ENCODE measurements around the gene CBLN3. TPM values are rescaled to one million over a fixed set of nuclear protein-coding genes. Genes with fewer than 3 reads are reported as not detected.
A peak's percentile ranks its signal among the peaks of the same experiment; 100 is the strongest.

Gene CBLN3
- total RNA-seq, 1 experiment from 2014 or later, result 1.1 TPM

DNA sequence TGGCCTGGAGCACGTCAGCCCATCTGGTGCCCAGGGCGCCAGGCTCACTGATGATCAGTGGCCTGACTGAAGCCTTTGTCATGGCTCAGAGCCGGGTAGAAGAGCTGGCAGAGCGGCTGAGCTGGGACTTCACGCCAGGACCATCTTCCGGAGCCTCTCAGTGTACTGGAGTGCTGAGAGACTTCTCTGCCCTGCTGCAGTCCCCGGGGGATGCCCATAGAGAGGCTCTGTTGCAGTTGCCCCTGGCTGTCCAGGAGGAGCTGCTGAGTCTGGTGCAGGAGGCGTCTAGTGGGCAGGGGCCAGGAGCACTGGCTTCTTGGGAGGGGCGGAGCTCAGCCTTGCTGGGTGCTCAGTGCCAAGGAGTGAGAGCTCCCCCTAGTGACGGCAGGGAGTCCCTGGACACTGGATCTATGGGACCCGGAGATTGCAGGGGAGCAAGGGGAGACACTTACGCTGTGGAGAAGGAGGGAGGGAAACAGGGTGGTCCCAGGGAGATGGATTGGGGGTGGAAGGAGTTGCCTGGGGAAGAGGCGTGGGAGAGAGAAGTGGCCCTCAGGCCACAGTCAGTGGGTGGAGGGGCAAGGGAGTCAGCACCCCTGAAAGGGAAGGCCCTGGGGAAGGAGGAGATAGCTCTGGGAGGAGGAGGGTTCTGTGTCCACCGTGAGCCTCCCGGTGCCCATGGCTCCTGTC is 2.2 kb upstream of the CBLN3 start:
- Histone ChIP-seq H3K4me1 (ENCODE audit: low read length) (peaks cover 36% of the 10 kb centered on the region), H3K27ac (ENCODE audit: low read length) (peak overlapping the region; percentile 57), H3K9me2 (replicated peaks; ENCODE audit: insufficient read depth, low read length) (no peaks in the 10 kb centered on the region), H3K9ac (ENCODE audit: low read length) (peak overlapping the region; percentile 88), H3K36me3 (ENCODE audit: insufficient read depth, low read length) (peaks cover 21% of the 10 kb centered on the region; the same call in 1 of the 2 replicates), H4K20me1 (ENCODE audit: insufficient read depth, low read depth, low read length) (peaks cover 4% of the 10 kb centered on the region; the same call in 1 of the 2 replicates), H3K27me3 (ENCODE audit: low read length) (no peaks in the 10 kb centered on the region), H3K4me3 (ENCODE audit: low read length) (peak overlapping the region; percentile 85), H3K9me3 (ENCODE audit: low read length) (no peaks in the 10 kb centered on the region), H3K4me2 (ENCODE audit: low read depth, low read length, poor library complexity, severe bottlenecking) (peak overlapping the region; percentile 82), H3K79me2 (ENCODE audit: low read length) (peaks cover 14% of the 10 kb centered on the region), H2AFZ (ENCODE audit: low read length) (no peak overlapping the region)
- DNase-seq, result peak; percentile 99

DNA sequence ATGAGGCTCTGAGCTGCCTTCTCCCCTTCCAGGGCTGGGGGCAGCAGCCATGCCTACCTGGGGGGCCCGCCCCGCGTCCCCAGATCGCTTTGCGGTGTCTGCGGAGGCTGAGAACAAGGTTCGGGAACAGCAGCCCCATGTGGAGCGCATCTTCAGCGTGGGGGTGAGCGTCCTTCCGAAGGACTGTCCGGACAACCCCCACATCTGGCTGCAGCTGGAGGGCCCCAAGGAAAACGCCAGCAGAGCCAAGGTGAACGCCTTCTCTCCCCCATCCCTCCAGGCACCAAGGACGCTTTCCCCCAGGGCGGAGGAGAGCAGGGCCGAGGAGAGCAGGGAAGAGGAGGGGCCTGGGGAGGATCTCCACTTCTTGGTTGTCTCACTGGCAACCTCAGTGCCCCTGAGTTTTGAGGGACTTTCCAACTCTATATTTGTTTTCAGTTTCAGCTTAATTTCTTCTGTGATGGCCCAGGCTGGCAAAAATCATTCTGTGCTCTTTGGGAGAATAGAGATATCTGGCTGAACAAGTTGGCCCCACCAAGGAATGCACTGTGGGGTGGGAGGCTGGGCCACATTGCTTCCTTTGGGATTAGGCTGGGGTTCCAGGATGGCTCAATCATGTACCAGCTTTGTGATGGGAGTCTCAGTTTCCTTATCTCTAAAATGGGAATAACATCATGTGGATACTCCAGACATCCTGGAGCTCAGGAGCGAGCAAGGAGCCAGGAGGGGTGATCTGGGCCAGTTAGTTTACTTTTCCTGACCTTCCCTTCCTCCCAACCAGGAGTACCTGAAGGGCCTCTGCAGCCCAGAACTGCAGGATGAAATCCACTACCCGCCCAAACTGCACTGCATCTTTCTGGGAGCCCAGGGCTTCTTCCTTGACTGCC is 1.5 kb upstream of the CBLN3 start:
- Histone ChIP-seq H2AFZ (ENCODE audit: low read length) (no peak overlapping the region; the same call in 1 of the 2 replicates), H3K9me2 (replicated peaks; ENCODE audit: insufficient read depth, low read length) (no peaks in the 10 kb centered on the region), H3K4me2 (ENCODE audit: low read depth, low read length, poor library complexity, severe bottlenecking) (peak overlapping the region; percentile 82), H3K9ac (ENCODE audit: low read length) (peak overlapping the region; percentile 88), H3K4me3 (ENCODE audit: low read length) (peak overlapping the region; percentile 85), H3K4me1 (ENCODE audit: low read length) (peaks cover 28% of the 10 kb centered on the region), H4K20me1 (ENCODE audit: insufficient read depth, low read depth, low read length) (peaks cover 4% of the 10 kb centered on the region; the same call in 1 of the 2 replicates), H3K9me3 (ENCODE audit: low read length) (no peaks in the 10 kb centered on the region), H3K27me3 (ENCODE audit: low read length) (no peaks in the 10 kb centered on the region), H3K27ac (ENCODE audit: low read length) (peak overlapping the region; percentile 57), H3K79me2 (ENCODE audit: low read length) (peaks cover 14% of the 10 kb centered on the region), H3K36me3 (ENCODE audit: insufficient read depth, low read length) (peaks cover 21% of the 10 kb centered on the region; the same call in 1 of the 2 replicates)
- peak; percentile 73 for DNase-seq

DNA sequence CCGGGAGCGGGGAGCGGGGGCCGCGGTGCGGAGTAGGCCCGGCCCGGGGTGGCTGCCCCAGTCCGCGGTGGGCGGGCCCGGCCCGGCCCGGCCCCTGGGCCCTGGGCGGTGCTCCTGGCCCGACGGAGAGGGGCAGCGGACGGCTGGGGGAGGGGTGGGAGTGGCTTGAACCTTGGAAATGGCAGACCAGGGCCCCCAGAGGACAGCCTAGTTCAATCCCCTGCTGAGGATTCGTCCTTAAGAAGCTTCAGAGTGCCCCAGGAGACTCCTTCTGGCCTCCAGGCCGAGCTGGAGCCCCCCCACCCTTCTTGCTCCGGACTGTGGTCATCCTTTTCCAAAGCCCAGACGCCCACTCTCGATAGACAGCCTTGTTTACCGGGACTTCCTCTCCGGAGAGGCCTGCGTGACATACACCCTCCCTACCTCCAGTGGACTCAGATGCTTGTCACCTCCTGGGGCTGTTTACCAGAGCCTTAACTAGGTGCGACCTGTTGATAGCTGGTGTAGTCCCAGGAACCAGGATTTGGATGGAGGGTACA is 744 bp upstream of the CBLN3 start:
- H2AFZ ChIP-seq (ENCODE audit: low read length), result no peak overlapping the region; the same call in none of the 2 replicates
- H3K36me3 ChIP-seq (ENCODE audit: insufficient read depth, low read length), result peaks cover 21% of the 10 kb centered on the region; the same call in 1 of the 2 replicates
- H3K79me2 ChIP-seq (ENCODE audit: low read length), result peaks cover 14% of the 10 kb centered on the region
- peak; percentile 80 for DNase-seq
- H3K9me2 ChIP-seq (replicated peaks; ENCODE audit: insufficient read depth, low read length), result no peaks in the 10 kb centered on the region
- peak overlapping the region; percentile 57 for H3K27ac ChIP-seq (ENCODE audit: low read length)
- no peaks in the 10 kb centered on the region for H3K9me3 ChIP-seq (ENCODE audit: low read length)
- peak overlapping the region; percentile 88 for H3K9ac ChIP-seq (ENCODE audit: low read length)
- H3K27me3 ChIP-seq (ENCODE audit: low read length), result no peaks in the 10 kb centered on the region
- peak overlapping the region; percentile 82 for H3K4me2 ChIP-seq (ENCODE audit: low read depth, low read length, poor library complexity, severe bottlenecking)
- peaks cover 24% of the 10 kb centered on the region for H3K4me1 ChIP-seq (ENCODE audit: low read length)
- peak overlapping the region; percentile 85 for H3K4me3 ChIP-seq (ENCODE audit: low read length)
- H4K20me1 ChIP-seq (ENCODE audit: insufficient read depth, low read depth, low read length), result peaks cover 4% of the 10 kb centered on the region; the same call in 1 of the 2 replicates

DNA sequence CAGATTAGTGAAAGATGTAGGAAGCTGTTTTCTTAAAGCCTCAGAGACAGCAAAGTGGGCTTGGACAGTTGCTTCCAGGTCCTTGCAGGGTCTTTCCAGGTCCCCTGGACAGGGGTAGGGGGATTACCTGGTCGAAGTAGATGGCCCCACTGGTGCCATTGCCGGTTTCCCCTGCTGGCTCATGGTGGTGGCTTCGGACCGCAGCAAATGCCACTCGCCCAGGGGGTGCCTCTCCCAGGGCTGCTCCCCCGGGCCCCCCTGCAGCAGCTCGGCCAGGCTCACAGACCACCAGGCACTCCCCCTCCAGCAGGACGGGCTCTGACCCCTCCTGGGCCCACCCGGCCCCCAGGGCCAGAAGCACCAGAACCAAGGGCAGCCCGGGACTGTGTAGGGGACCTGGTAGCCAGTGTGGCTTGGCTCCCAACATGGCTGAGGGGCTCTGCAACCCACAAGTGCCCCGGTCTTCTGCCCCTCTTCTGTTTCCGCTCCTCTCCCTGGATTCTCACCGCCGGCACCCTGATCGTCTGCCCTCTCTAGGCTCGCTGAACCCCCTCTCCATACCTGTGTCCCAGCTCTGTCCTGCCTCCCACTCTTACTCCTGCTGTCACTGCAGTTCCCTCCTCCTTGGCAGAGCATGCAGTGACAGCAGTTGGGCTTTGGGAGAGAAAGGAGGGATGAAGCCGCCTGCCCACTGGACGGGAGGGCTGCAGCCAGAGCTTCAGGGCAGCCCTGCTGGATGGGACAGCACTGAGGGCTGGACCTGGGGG is 657 bp downstream of the CBLN3 start:
- Histone ChIP-seq H3K9me3 (ENCODE audit: low read length) (no peaks in the 10 kb centered on the region), H3K36me3 (ENCODE audit: insufficient read depth, low read length) (peaks cover 18% of the 10 kb centered on the region; the same call in 1 of the 2 replicates), H2AFZ (ENCODE audit: low read length) (peak overlapping the region; percentile 92; the same call in 1 of the 2 replicates), H3K27ac (ENCODE audit: low read length) (no peak overlapping the region), H3K4me2 (ENCODE audit: low read depth, low read length, poor library complexity, severe bottlenecking) (peak overlapping the region; percentile 82), H3K9me2 (replicated peaks; ENCODE audit: insufficient read depth, low read length) (no peaks in the 10 kb centered on the region), H4K20me1 (ENCODE audit: insufficient read depth, low read depth, low read length) (peaks cover 4% of the 10 kb centered on the region; the same call in 1 of the 2 replicates), H3K9ac (ENCODE audit: low read length) (peak overlapping the region; percentile 88), H3K27me3 (ENCODE audit: low read length) (no peaks in the 10 kb centered on the region), H3K79me2 (ENCODE audit: low read length) (peaks cover 14% of the 10 kb centered on the region), H3K4me1 (ENCODE audit: low read length) (peaks cover 24% of the 10 kb centered on the region), H3K4me3 (ENCODE audit: low read length) (peak overlapping the region; percentile 85; the same call in 1 of the 2 replicates)
- no peak for DNase-seq

DNA sequence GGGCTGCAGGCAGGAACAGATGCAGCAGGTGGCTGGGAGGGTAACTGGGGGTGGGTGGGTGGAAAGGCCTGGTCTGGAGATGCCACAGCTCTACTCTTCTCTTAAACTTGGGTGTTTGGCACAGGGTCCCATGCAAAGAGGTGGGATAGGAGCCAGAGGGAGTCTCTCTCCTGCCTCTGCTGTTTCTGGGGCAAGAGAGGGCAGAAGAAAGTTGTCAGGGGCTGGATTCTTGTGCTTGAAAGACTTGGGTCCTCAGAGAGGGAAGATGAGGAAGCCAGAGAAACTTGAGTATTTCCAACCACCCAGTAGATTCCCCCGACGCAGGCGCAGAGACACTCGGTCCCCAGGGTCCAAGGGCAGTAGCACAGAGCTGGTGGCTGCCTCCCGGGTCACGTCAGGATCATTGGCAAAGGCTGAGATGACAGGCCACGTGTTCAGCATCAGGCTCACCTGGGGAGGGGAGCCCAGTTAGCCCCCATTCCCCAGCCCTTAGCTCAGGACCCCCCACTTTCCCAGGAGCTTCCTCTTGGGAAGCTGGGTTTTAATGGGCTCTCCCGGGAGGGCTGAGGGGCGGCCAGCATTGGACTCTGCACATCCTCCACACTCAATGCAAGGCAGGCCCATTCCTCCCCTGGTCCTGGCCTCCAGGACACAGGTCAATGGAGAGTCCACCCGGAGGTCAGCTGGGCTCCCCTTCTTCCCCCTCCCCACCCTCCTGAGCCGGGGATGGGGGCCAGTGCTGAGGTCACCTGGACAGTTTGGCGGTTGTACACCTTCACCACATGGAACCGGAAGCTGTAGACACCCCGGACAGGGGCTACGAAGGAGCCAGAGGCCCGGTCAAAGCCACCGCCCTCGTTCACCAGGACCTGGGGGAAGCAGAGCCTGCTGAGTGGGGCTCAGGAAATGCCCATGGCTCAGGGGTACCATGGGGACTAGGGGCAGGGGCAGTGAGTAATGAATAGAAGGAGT is 1.6 kb downstream of the CBLN3 start:
- Histone ChIP-seq H4K20me1 (ENCODE audit: insufficient read depth, low read depth, low read length) (peaks cover 4% of the 10 kb centered on the region; the same call in 1 of the 2 replicates), H3K9ac (ENCODE audit: low read length) (no peak overlapping the region), H3K4me3 (ENCODE audit: low read length) (no peak overlapping the region), H2AFZ (ENCODE audit: low read length) (no peak overlapping the region), H3K4me1 (ENCODE audit: low read length) (peaks cover 24% of the 10 kb centered on the region), H3K9me2 (replicated peaks; ENCODE audit: insufficient read depth, low read length) (no peaks in the 10 kb centered on the region), H3K4me2 (ENCODE audit: low read depth, low read length, poor library complexity, severe bottlenecking) (no peak overlapping the region), H3K36me3 (ENCODE audit: insufficient read depth, low read length) (peaks cover 8% of the 10 kb centered on the region; the same call in 1 of the 2 replicates), H3K27ac (ENCODE audit: low read length) (no peak overlapping the region), H3K79me2 (ENCODE audit: low read length) (peaks cover 14% of the 10 kb centered on the region), H3K27me3 (ENCODE audit: low read length) (no peaks in the 10 kb centered on the region), H3K9me3 (ENCODE audit: low read length) (no peaks in the 10 kb centered on the region)
- DNase-seq, result no peak

DNA sequence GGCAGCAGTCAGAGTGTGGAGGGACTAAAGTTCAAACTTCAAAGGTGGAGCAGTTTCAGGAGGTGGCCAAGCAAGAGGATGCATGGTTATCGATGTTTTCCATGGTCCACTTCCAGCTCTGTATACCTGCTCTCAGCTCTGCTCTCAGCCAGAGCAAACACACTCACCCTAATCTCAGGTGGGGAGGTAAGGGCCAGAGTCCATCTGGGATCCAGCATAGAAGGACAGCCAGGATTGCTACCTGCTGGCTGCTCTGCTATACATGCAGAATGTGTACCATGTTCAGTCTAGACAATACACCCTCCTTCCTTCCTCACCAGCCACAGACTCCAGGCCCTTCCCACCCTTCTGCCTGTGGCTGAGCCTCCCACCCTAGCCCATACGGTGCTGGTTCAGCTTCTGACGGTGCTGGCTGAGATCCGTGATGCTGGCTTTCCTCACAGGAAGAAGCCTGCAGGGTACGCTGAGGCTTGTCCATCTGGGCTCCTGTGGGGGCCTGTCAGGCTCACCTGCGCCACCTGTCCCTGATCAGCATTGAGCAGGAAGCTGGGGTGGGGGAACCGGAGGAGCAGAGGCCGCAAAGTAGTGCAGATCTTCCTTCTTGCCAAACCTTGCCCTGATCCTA is 2.4 kb downstream of the CBLN3 start:
- H3K4me1 ChIP-seq (ENCODE audit: low read length), result peaks cover 22% of the 10 kb centered on the region
- H4K20me1 ChIP-seq (ENCODE audit: insufficient read depth, low read depth, low read length), result peaks cover 1% of the 10 kb centered on the region; the same call in 1 of the 2 replicates
- no peak overlapping the region for H3K27ac ChIP-seq (ENCODE audit: low read length)
- no peaks in the 10 kb centered on the region for H3K36me3 ChIP-seq (ENCODE audit: insufficient read depth, low read length)
- no peak overlapping the region for H3K4me2 ChIP-seq (ENCODE audit: low read depth, low read length, poor library complexity, severe bottlenecking)
- no peak overlapping the region for H3K4me3 ChIP-seq (ENCODE audit: low read length)
- H3K27me3 ChIP-seq (ENCODE audit: low read length), result no peaks in the 10 kb centered on the region
- DNase-seq, result no peak
- H3K9me2 ChIP-seq (replicated peaks; ENCODE audit: insufficient read depth, low read length), result no peaks in the 10 kb centered on the region
- H3K9me3 ChIP-seq (ENCODE audit: low read length), result no peaks in the 10 kb centered on the region
- H3K79me2 ChIP-seq (ENCODE audit: low read length), result peaks cover 14% of the 10 kb centered on the region
- no peak overlapping the region for H3K9ac ChIP-seq (ENCODE audit: low read length)
- H2AFZ ChIP-seq (ENCODE audit: low read length), result no peak overlapping the region
